ENCODE data around the gene RALGAPA2.

GRCh38 chr20:20343932-20344331 lies 368.5 kb downstream of the RALGAPA2 start:
- no peak for TF ChIP-seq CTCF (IDR thresholded peaks at IDR 0.05 in 8 of 11, conservative IDR thresholded peaks at IDR 0.05 in 3 of 11)
- no peak for TF ChIP-seq POLR2AphosphoS5 (IDR thresholded peaks at IDR 0.05)

All from spleen (tissue), 7 donors.